Measurements from ENCODE around the gene KCNJ10.

The KCNJ10 gene

DNA sequence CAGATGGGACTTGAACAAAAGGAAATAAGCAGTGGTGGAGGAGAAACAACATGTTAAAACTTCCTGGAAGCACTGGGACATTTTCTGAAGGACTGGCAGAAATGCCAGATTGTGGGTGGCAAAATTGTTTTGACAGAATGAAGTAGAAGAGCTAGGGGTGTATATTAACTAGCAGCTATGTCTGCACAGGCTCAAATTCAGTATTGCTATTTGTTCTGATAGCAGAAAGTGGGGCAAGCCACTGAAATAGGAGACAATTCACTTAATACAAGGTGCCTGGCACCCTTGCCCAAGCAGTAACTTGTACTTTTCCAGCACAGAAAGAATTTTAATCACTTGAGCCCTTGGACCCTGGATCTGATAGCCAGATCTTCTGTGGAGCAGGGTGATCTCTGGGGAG, 26.4 kb downstream of the KCNJ10 start:
- DNase-seq (ENCODE audit: low read depth): no peak
- TF ChIP-seq, protein P1, sequence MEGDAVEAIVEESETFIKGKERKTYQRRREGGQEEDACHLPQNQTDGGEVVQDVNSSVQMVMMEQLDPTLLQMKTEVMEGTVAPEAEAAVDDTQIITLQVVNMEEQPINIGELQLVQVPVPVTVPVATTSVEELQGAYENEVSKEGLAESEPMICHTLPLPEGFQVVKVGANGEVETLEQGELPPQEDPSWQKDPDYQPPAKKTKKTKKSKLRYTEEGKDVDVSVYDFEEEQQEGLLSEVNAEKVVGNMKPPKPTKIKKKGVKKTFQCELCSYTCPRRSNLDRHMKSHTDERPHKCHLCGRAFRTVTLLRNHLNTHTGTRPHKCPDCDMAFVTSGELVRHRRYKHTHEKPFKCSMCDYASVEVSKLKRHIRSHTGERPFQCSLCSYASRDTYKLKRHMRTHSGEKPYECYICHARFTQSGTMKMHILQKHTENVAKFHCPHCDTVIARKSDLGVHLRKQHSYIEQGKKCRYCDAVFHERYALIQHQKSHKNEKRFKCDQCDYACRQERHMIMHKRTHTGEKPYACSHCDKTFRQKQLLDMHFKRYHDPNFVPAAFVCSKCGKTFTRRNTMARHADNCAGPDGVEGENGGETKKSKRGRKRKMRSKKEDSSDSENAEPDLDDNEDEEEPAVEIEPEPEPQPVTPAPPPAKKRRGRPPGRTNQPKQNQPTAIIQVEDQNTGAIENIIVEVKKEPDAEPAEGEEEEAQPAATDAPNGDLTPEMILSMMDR (IDR thresholded peaks at IDR 0.05; ENCODE audit: control insufficient read depth, extremely low read depth, insufficient read depth): no peak
- no peak overlapping the region for H3K4me3 ChIP-seq (ENCODE audit: low read depth, low read length)

DNA sequence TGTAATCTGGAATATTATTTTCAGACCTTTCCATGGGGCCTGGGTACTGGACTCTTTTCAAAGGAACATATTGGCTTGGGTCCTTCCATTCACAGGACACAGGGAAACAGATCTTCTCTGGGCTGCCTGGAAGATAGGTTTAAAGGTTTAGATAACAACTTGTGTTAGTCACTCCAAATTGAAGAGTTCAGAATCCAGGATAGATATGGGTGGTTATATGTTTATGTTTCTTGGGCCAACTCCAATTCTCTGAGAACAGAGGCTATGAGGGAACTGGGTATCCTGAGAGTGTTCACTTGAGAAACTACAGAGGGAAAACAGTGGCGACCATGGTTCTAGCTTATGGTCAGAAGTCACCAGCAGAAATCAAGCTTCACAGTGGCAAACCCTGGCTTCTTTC, 29.5 kb downstream of the KCNJ10 start:
- H3K4me3 ChIP-seq (ENCODE audit: low read depth, low read length): no peak overlapping the region
- no peak for DNase-seq (ENCODE audit: low read depth)
- TF ChIP-seq, protein P1 (IDR thresholded peaks at IDR 0.05; ENCODE audit: control insufficient read depth, extremely low read depth, insufficient read depth): no peak

DNA sequence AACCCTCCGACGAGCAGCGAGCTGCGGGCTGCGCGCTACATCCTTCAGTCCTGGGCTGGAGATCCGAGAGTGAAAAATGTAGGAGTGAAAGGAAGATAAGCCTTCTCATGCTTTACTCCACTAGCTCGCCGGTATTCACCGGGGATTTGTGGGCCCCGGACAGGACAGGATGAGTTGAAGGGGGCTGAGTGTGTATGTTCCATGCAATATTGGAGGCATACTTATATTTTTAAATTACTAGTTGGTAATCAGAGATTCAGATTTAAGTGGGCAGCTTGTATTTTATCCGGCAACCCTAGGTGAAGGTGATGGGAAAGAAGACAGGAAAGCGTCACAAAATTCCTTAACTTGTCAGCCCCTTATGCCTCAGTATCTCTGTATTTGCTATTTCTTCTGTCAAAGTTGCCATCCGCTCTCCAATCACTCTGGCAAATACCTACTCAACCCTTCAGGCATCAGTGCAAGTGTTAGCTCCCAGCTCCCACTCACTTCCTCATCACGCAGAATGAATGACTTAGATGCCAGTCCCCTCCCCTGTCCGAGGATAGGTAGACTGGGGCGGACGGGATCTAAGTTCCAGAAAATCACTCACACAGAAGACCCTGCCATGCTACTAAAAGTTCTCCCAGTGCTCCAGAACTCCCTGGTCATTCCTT, 37.7 kb downstream of the KCNJ10 start:
- H3K4me3 ChIP-seq (ENCODE audit: low read depth, low read length): peak overlapping the region; percentile 86
- no peak for DNase-seq (ENCODE audit: low read depth)
- TF ChIP-seq, protein P1 (IDR thresholded peaks at IDR 0.05; ENCODE audit: control insufficient read depth, extremely low read depth, insufficient read depth): no peak

DNA sequence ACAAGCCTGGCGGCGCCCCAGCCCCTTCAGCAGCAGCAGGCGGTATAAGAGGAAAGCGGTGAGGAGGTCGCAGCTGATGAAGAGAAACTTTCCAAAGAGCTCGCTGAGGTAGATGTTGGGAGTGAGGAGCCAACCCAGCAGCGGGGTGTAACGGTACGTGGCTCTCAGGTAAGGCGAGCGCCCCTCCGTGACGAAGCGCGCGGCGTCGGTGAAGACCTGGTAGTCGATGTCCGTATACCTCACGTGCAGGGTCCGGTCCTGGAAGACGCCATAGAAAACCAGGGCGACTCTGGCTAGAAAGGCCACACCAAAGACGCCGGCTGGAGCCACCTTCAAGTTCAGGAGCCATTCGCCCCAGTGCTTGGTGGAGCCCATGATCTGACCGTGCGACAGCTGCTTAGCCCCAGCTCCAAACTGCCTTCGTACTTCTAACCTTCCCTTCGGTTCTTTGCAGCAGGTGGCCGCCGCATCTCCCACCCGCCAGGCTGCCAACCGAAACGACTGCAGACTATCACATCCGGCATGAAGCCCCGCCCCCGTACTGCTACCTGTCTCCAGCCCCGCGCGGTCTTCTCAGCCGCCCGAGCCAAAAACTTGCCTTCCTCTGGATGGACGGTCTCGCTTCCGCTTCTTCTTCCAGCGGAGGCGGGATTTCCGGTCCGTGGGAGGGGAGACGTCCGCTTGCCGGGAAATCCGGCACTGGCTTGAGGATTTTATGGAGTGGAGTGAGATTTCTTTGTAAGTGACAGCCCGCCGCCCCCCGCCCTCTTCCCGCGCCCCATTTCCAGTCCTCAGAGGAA, 38.4 kb downstream of the KCNJ10 start, which contains the start of gene PIGM:
TSS of gene PIGM (minus strand) at position 626 of the 800 bp plus-strand sequence. CDS start at position 375, 251 bp downstream.
- peak within 1 kb of the TSS; percentile 86 for H3K4me3 ChIP-seq (ENCODE audit: low read depth, low read length)
- TF ChIP-seq, protein P1 (IDR thresholded peaks at IDR 0.05; ENCODE audit: control insufficient read depth, extremely low read depth, insufficient read depth): no peak

DNA sequence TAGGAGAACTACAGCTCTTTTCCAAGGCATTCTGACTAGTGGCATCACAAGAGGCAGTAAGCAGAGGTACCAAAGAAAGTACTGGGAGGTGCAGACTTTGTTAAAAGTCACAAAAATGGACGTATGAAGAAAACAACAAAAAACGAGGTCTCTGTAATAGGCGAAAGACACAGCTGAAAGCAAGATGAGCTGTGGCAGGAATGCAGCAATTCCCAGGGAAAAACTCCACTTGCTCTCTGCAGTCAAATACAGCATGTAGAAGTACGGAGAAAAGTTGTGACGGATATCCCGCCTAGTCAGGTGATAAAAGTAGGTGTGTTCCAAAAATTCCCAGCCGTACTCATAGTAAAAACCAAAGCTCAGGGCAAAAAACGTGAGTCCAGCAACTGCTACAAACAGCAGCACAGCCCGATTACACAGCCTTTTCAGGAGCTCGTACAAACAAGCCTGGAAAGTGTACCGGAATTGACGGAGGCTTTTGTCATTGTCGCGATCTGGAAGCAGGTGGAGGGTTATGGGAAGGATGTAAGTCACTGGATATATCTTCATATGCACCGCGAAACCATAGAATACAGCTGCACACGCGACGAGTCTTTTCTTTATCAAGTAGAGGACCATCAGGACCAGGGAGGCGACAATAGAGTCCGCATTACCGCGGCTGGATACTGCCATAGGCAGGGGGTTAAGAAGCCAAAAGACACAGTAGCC, 39.1 kb downstream of the KCNJ10 start:
- H3K4me3 ChIP-seq (ENCODE audit: low read depth, low read length): peak overlapping the region; percentile 86
- TF ChIP-seq, protein P1 (IDR thresholded peaks at IDR 0.05; ENCODE audit: control insufficient read depth, extremely low read depth, insufficient read depth): no peak
- no peak for DNase-seq (ENCODE audit: low read depth)

More for the DNA sequence above, 38.4 kb downstream of the KCNJ10 start, which contains the start of gene PIGM:
- peak; percentile 90 for DNase-seq (ENCODE audit: low read depth)

DNA sequence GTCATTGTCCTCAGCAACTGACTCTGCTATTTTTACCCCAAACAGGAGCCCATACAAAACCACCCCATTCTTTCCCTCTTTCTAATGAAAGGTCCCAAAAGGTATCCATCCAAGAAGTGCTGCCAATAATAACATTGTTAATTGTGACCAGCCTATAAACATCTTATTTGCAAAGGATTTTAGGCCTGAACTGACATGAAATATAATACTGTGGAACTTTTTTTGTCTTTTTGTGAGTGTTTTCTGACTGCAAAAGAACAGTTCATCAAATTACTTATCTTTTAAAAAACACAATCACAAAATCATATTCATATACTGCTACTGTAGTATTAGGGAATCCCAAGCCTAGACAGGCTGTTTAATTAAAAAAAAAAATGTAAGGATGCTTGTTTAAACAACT, 41.5 kb downstream of the KCNJ10 start:
- TF ChIP-seq, protein P1 (IDR thresholded peaks at IDR 0.05; ENCODE audit: control insufficient read depth, extremely low read depth, insufficient read depth): no peak
- H3K4me3 ChIP-seq (ENCODE audit: low read depth, low read length): no peak overlapping the region
- DNase-seq (ENCODE audit: low read depth): no peak

Measured in LNCaP clone FGC (cell line).